ENCODE results near the gene NOP9.
"Not testable (repeated sequence)": the region's sequence is repeated elsewhere in the genome, so short reads cannot be mapped to it uniquely, and the experiment has no call there.

Gene NOP9

DNA sequence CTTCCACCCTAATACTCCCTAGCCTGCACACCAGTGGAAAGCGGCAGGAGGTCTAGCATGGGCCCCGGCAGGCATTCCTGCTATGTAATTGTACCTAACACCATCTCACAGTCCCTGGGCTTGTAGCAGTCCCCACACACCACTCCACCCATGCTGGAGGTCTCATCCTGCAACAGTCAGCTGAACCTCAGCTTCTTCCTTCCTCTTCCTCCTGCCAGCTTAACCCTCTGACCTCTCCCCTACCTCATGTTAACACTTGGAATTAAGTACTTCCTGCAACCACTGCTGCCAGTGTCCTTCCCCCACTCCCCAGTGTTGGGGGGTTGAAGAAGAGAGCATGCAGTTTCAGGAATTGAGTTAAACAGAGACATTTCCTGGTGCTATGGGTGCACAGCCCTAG, 27.7 kb downstream of the NOP9 start:
- no peak for DNase-seq (ENCODE audit: low read depth in 3 of 3, low spot score in 1 of 3)

- DNase-seq (ENCODE audit: low read depth in 3 of 3, low spot score in 1 of 3) = not testable (repeated sequence)
Measured at GRCh38 chr14:24327914-24328313, 28.3 kb downstream of the NOP9 start.

DNA sequence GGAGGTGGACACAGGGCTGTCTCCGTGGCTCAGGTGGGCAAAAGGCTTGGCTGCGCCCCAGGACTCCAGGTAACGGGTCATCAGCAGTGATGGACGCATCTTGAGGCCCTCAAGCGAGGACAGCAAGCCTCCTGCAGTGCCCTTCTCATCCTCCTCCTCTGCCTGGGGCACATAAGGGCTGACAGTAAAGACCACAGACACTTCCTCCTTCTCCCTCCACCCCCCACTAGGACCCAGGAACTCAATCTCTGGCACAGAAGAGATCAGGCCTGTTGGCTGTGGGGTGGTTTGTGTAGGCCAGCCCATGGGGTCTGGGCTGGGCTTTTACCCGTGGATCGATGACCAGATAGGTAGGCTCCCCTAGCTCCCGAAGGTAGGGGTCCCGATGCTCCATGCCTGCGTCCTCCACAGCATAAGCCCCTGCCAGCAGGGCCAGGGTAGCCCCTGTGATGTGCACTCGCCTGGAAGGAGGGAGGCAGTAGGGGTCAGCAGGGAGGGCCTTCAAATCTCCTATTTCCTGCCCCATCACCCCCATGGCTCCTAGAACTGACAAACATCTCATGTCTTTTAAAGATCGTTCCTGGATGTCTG, 29.5 kb downstream of the NOP9 start:
- DNase-seq (ENCODE audit: low read depth in 3 of 3, low spot score in 1 of 3) = no peak

- DNase-seq (ENCODE audit: low read depth in 3 of 3, low spot score in 1 of 3) = peak in 1 of 3 donors; percentile 27
Measured at GRCh38 chr14:24329736-24330135, 30.1 kb downstream of the NOP9 start.

DNA sequence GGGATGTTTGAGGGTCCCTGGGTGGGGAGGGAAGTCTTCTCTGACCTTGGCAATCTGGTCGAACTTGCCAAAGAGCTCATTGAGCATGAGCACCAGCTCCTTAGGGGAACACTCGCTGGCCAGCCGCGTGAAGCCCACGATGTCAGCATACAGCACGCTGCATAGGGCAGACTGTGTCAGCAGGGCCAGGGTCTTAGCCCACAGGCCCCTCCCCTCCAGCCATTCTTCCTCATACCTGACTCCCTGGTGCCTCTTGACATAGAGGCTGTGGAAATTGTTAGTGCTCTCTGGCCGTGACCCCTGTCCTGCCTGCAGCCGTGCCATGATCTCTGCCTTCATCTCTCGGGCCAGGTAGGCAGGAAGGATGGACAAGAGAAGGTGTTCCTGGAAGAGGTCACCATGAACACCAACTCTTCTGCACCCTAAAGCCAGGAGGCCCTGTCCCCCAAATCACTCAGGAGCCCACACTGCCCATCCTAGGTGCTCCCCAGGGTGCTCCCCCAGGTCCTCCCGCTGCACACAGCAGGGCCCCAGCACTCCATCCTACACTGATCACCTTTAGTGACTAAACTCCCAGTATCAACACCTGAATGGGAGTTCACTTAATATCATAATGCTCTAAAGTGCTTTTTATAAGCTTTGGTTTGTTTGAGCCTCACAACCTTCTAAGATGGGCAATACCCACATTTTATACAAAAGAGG, 31.5 kb downstream of the NOP9 start:
- no peak for DNase-seq (ENCODE audit: low read depth in 3 of 3, low spot score in 1 of 3)

- DNase-seq (ENCODE audit: low read depth in 3 of 3, low spot score in 1 of 3) = no peak
Measured at GRCh38 chr14:24331731-24332267, 32.1 kb downstream of the NOP9 start.

DNA sequence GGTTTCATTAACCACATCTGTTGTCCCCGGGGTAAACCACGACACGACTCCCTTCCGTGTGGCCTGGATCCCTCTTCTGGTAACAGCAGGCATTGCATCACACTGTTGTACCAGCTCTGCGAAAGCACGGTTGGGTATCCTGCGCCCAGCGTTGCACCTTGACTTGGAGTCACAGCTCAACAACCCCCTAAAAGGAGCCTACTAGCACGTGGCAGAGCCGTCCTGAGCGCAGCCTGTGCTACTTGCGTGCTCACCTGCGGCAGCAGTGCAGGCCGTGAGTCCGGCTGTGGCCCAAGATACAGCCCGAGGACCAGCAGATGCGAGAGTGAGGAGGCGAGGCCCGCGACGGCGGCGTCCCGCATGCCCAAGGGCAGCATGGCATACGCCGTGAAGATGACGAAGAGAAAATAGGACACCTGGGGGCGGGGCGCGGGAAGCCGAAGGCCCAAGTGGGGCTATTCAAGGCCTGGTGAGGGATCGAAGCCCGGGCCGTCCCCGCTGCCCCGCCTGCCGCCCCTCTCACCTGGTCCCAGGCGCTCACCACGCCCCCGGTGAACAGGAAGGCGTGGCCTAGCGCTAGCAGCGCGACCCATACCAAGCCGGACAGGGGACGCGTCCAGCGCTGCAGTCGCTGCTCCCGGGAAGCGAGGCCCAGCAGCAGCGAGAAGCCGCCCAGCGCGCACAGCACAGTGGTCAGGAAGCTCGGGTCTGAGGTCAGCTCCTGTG, 32.8 kb downstream of the NOP9 start:
- peak; percentile 55 to 68 (median 67) for DNase-seq (ENCODE audit: low read depth in 3 of 3, low spot score in 1 of 3)

DNA sequence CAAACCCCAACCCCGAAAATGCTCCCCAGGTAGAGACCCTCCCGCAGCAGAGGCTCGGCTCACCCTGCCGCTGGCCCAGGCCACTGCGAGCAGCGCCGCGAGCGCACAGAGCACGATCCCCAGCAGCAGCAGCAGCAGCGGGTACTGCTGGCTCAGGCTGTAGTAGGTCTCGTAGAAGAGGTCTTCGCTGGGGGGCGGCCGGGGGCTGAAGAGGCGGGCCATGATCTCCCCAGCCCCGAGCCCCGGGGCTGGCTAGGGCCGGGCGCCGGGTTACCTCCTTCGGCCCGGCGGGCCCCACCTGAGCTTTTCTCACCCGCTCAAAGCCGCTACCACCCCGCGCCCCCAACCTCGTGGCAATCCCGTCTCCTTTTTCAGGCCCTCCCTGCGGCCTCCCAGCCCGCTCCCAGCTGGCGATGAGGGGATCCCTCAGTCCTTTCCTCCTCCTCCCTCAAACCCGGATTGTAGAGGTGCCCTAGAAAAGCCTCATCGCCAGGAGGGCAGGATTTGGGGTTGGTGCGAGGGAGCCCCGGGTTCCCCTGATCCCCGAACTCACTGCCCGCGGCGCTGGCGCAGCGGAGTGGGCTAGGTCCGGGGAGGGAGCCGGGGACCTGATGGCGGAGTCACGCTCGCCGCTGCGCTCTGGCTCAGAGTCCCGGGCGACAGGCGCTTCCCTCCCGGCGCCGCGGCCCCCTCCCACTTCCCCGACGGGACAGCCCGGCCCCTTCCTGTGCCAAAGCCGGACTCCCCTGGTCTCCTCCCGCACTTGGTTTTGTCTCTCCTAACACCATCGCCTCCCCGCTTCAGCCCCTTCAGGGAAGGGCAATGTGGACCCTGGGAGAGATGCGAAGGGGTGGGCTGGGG, 35.0 kb downstream of the NOP9 start, which contains the start of gene ADCY4:
TSS of gene ADCY4 (minus strand) at position 641 of the 861 bp plus-strand sequence. CDS start at position 222, 419 bp downstream.
- no peak for DNase-seq (ENCODE audit: low read depth in 3 of 3, low spot score in 1 of 3)

GRCh38 chr14:24335461-24336171, 36.0 kb downstream of the NOP9 start:
- no peak for DNase-seq (ENCODE audit: low read depth in 3 of 3, low spot score in 1 of 3)

GRCh38 chr14:24337144-24337823, 37.6 kb downstream of the NOP9 start:
- no peak for DNase-seq (ENCODE audit: low read depth in 3 of 3, low spot score in 1 of 3)

GRCh38 chr14:24337824-24338175, 38.1 kb downstream of the NOP9 start:
- DNase-seq (ENCODE audit: low read depth in 3 of 3, low spot score in 1 of 3) = no peak

- no peak for DNase-seq (ENCODE audit: low read depth in 3 of 3, low spot score in 1 of 3)
Measured at GRCh38 chr14:24338843-24339242, 39.2 kb downstream of the NOP9 start.

DNA sequence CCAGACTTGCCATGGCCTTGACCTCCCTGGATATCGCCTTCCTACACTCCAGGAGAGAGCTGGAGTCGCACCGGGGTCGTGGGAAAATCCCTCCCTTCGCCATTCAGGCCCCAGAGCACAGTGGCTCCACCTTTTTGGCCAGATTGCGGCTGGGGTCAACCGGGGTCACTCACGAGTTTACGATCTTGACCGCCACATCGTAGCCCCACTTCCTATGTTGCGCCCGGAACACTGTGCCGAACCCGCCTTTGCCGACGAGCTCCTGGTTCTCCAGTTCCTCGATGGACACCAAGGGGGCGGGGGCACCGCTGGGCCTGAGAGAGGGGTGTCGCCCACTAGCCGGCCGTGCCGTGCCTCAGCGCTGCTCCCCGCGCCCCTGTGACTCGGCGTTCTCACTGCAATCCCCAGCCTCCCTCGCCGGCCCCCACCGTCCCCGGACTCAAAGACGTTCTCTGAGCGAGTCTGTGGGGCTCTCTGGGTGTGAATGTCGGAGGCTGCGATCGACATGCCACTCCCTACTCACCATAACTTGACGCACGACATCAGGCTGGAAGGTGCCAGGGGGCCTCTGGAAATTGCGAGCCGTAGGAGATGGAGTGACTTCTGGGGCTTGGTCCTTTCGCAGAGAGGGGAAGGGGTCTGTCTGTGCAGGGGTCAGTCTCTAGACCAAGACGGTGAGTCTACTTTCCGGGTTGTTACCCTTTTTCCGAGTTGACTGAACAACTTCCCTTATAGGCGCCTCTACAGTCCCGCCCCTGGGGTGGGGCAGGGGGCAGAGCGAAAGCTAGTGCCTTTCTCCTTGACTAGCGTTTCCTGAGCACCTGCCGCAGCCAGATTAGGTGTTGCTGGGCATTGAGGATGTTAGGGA, 39.9 kb downstream of the NOP9 start, which contains the start of gene RIPK3:
TSS of gene RIPK3 (minus strand) at position 708 of the 868 bp plus-strand sequence. CDS start at position 543, 165 bp downstream.
- peak in 2 of 3 donors; percentile 29 to 51 for DNase-seq (ENCODE audit: low read depth in 3 of 3, low spot score in 1 of 3)

GRCh38 chr14:24340606-24341005, 41.0 kb downstream of the NOP9 start:
- no peak for DNase-seq (ENCODE audit: low read depth in 3 of 3, low spot score in 1 of 3)

GRCh38 chr14:24342889-24343288, 43.2 kb downstream of the NOP9 start:
- no peak for DNase-seq (ENCODE audit: low read depth in 3 of 3, low spot score in 1 of 3)

DNA sequence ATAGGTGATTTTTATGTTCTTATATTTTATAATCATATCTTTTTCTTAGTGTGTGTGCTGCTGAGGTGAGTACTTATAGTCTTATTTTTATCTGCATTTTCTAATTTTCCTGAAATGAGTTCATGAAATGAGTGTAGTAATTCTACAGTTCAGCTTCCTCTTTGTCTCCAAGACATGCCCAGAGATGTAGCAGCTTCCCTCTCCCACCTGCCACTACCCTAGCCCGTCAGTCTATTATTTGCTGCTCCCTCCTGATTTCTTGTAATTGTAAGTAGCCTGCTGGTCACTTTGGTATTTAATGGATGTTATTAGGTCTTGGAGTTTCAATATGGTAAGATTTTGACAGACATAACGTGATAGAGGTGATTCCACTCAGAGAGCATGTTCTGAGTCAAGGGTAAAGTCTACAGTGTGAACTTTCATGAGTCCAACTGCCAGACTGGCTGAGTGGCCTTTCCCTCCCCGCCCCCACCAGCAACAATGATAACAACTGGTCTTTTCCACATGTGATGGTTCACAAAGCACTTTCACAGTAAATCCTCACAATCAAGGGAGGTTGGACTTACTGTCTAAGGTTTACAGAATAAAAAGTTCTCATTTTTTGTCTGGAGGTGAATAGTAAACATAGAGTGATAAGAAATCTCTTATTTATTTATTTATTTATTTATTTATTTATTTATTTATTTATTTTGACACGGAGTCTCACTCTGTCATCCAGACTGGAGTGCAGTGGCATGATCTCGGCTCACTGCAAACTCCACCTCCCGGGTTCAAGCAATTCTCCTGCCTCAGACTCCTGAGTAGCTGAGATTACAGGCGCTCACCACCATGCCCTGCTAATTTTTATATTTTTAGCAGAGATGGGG, 44.4 kb downstream of the NOP9 start:
- no peak for DNase-seq (ENCODE audit: low read depth in 3 of 3, low spot score in 1 of 3)

DNA sequence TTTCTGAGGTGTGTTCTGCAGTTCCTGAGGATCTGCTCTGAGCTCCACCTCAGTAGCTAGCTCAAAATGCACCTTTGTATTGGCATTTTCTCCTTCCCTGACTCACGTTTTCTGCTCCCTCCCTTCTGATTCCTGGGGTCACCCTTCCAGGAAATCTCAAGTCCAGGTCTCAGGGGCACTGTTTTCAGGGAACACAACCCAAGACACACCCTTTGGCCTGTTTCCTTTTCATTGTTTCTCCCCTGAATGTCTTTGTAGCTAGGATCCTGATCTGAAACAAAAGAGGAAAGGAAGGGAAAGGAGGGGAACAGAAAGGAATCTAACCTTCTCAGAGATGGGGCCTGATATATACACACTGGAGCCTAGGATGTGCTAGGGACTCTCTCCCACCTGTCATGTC, 47.5 kb downstream of the NOP9 start:
- DNase-seq (ENCODE audit: low read depth in 3 of 3, low spot score in 1 of 3) = no peak

DNA sequence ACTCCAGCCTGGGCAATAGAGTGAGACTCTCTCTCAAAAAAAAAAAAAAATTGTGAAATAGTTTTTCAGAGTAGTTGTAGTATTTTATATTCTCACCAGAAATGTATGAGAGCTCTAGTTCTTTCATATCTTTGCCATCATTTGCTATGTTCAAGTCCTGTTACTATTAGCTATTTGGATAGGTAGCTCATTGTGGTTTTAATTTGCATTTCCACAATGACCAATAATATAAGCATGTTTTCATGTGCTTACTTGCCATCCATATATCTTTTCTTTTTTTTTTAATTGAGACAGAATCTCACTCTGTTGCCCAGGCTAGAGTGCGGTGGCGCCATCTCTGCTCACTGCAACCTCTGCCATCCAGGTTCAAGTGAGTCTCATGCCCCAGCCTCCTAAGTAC, 48.5 kb downstream of the NOP9 start:
- no peak for DNase-seq (ENCODE audit: low read depth in 3 of 3, low spot score in 1 of 3)

All from stimulated activated CD4-positive, alpha-beta T cell treated with anti-CD3 and anti-CD28 coated beads, TNF-alpha, amount 100 ng/mL, for 1 hour (primary cell).